ENCODE results near the gene LRRC75A.
"Not testable (repeated sequence)": the region's sequence is repeated elsewhere in the genome, so short reads cannot be mapped to it uniquely, and the experiment has no call there.

The LRRC75A gene

GRCh38 chr17:16471295-16471694 lies 20.7 kb downstream of the LRRC75A start:
- no peak for DNase-seq

DNA sequence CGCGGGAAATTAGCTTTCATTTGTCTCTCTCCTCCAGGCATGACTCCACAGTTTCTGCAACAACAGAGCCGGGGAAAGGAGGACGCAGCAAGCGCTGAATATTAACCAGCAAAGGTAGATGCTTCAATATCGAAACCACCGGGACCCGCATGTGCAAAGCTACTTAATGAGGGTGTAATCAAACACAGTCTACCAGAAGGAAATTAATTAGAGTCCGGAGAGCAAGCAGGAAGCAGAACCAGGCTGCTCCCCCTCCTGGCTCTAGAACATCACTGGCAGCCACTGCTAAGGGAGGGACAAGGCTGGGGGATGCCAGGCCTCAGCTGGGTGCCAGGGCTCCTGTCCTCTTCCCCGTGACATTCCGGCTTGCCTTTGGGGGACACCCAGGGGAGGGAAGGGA lies 21.7 kb downstream of the LRRC75A start:
- no peak for DNase-seq

DNA sequence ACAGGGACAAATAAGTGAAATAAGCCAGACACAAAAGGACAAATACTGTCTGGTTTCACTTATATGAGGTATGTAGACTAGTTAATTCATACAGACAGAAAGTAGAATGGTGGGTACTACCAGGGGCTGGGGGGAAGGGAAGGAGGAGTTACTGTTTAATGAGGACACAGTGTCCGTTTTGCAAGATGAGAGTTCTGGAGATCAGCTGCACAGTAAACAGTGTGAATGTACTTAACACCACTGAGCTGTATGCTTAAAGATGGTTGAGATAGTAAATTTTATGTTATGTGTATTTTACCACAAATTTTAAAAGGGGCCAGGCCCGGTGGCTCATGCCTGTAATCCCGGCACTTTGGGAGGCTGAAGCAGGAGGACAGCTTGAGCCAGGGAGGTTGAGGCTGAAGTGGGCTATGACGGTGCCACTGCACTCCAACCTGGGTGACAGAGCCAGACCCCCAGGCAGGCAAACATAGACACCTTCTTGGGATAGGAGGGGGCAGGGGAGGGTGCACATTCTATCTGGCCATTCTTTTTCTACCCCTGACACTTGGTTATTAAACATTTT lies 23.5 kb downstream of the LRRC75A start:
- DNase-seq = no peak

GRCh38 chr17:16467886-16468285 lies 24.1 kb downstream of the LRRC75A start:
- no peak for DNase-seq

DNA sequence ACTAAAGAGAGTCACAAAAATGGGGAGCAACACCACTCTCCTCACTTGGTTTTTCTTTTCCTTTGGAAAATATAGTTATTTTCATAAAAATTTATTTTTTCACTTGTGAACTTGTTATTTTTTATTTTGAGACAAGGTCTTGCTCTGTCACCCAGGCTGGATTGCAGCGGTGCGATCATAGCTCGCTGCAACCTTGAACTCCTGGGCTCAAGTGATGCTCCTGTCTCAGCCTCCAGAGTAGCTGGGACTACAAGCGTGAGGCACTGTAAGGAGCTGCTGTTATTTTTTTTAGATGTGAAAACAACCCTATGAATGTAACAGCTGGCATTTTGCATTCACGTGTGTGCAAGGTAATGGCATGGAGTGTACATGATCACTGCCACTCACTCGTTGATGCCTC lies 24.9 kb downstream of the LRRC75A start:
- no peak for DNase-seq

DNA sequence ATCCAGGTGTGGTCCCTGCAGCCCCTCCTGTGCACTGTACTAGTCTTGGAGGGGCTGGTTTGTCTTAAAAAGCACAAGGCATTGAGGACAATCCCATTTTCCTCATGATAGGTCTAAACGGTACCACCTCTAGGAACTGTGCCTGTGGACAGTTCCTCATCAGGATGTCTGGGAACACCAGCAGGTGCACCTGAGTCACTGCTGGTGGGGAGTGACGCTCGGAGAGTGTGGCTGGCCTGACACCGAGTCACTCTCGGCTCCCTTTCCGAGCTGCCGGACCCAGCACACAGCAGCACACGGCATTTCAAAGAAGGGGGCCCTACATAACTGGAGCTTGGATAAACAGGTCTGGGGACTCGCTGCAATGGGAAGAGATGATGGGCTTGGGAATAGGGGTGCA lies 25.6 kb downstream of the LRRC75A start:
- DNase-seq = no peak

- DNase-seq = no peak
Measured at GRCh38 chr17:16465861-16466338, 26.1 kb downstream of the LRRC75A start.

GRCh38 chr17:16465052-16465312 lies 27.0 kb downstream of the LRRC75A start:
- DNase-seq = no peak

DNA sequence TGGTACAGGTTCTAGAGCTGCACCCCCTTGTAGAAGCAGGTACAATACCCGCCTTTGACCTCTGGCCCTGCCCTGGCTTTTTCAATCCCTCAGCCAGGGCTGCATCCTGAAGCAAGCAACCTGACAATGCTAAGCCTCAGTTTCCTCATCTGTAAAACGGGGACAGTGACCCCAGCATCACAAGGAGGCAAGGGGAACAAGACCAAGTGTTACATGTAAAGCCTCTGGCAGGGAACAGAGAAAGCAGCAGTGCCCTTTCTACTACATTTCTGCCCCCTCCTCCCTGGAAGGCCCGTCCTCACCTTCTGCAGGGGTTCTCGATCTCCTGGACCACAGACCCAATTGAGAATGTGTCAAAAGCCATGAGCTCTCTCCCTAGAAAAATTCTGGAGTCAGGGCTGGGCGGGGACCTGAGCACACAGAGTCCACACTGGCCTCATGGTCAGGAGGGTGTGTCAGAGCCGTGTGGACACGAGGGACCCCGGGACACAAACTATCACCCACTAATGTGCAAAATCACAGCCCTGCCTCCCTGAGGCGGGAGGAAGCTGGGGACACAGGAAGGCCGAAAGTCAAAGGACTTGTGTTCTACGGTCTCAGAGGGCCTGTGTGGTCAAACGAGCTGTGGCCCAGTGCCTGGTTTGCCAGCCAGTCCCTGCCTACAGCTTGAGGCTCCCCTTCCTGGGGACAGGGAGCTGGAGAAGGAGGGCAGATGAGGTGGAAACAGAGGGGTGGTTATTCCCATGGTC lies 27.5 kb downstream of the LRRC75A start:
- DNase-seq = no peak

DNA sequence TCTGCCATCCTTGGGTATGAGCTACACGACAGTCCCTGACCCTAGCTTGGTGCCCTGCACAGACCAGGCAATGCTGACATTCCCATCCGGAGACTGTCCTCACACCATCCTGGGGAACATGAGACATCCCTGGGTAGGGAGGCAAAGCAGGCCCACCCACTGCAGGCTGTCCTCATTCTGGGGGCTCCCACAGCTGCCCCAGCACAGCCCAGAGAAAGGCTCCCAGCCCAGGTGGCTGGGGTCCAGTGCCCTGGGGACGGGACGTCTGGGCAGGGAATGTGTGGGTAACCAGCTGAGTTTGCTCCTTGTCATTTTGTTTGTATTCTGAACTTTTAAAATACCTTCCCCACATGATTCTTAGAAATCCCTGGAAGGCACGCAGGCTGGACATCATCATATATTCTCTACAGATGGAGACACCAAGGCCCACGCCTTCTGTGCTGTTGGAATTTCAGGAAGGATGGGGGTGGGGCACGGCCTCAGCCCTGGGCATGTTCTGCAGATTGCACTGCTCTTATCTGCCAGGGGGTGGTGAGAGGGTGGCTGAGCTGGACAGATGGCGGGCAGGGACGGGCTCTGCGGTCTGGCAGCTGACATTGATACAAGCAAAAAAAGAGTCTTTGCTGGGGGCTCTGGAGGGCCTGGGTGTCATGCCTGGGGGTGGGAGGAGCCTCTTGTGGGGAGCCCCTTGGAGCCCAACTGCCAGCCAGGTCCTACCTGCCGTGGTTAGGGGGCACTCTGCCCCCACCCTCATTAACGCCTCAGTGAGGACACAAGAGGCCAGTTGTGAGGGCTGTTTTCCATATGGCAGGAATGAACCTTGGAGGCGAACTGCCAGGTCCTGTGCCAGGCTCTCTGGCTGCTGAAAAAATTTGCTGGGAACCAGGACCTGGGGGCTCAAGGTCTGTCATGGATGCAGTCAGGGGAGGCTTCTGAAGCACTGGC lies 28.4 kb downstream of the LRRC75A start:
- no peak for DNase-seq

- DNase-seq = no peak
Measured at GRCh38 chr17:16462070-16462864, 29.7 kb downstream of the LRRC75A start.

GRCh38 chr17:16461606-16461866 lies 30.5 kb downstream of the LRRC75A start:
- no peak for DNase-seq

DNA sequence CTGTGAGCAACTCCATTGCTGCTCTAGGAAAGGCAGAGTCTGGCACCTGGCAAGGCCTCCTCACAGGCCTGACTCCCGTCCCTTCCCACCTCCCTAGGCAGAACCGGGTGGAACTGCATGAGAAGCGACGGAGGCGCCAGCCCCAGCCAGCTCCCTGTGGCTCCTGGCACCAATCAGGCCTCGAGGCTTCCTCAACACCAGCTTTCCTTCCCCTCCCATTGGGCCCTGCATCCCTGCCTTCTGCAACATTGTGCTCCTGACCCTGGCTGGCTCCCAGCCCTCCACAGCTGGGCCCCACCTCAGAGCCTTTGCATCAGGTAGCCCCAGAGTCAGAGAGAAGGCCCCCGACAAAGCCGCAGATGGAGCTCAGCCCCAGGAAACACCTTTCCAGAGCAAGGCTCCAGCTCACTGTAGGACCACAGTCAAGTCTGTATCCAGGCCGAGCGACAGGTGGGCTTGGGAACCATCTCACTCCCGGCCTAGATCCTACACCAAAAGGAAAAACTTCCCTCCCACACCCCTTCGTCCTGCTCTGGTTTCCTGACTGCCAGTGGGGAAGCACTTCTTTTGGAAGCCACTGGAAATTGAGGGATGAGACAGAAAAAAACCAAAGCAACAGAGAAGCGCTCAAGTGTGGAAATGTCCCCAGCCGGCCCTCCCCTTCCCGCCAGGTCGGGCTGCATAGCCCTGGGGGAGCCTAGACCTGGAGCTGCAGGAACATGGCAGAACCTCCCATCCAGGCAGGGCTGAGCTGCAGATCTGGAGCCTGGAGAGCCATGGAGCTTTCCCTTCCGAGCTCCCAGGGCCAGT lies 31.0 kb downstream of the LRRC75A start:
- no peak for DNase-seq

GRCh38 chr17:16459855-16460550 lies 32.0 kb downstream of the LRRC75A start:
- no peak for DNase-seq

GRCh38 chr17:16459271-16459670 lies 32.7 kb downstream of the LRRC75A start:
- no peak for DNase-seq

- no peak for DNase-seq
Measured at GRCh38 chr17:16456742-16457316, 35.2 kb downstream of the LRRC75A start.

DNA sequence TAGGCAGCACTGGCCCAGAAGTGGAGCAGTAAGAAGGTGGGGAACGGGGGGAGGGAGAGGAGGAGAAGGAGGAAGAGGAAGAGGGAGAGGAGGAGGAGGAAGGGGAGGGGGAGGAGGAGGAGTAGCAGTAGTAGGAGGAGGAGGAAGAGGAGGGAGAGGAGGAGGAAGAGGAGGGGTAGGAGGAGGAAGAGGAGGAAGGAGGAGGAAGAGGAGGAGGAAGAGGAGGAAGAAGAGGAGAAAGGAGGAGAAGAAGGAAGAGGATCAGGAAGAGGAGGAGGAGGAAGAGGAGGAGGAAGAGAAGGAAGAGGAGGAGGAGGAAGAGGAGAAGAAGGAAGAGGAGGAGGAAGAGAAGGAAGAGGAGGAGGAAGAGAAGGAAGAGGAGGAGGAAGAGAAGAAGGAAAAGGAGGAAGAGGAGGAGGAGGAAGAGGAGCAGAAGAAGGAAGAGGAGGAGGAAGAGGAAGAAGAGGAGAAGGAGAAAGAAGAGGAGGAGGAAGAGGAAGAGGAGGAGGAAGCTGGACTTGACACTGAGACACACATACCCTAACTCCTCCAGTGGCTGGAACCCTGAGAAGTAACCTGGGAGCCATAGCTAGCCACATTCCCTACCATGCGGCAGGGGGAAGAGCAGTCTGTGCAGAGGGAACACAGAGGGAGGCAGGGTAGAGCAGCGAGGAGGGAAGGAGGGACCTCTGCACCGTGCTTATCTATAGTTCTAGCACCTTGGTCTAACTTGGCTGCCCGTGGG lies 35.8 kb downstream of the LRRC75A start:
- DNase-seq = no peak

GRCh38 chr17:16453493-16453851 lies 38.5 kb downstream of the LRRC75A start:
- no peak for DNase-seq

- DNase-seq = not testable (repeated sequence)
Measured at GRCh38 chr17:16452268-16452667, 39.7 kb downstream of the LRRC75A start.

GRCh38 chr17:16450028-16450427 lies 42.0 kb downstream of the LRRC75A start:
- DNase-seq = no peak

DNA sequence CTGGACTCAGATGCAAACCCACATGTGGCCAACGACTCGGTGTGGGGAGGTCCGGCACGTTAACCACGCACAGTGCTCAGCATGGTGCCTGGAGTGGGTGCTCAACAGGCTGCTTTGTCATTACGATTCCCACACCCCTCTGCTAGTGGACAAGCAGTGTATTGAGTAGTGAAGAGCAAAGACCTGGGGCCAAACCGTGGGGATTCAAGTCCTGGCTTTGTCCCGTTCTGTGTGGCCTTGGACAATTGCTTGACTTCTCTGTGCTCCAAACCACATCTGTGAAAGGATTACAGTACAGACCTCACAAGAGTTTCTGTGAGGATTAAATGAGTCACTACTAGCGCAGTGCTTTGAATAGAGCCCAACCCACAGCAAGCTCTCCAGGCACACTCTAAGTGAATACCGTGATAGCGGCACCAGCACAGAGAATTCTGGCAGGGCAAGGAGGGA lies 42.8 kb downstream of the LRRC75A start:
- no peak for DNase-seq

Data from islet precursor cell (in vitro differentiated cells).